Mammary epithelial cell (primary cell): Measurements from ENCODE around the gene LIMK2.

Experiments
- CTCF ChIP-seq, 2 donors: IDR thresholded peaks in 1 of 2; conservative IDR thresholded peaks in 1 of 2; 2 replicates each; pipeline ENCODE4 v1.5.1; 2011 to 2012; ENCODE audit warnings: inconsistent platforms in 2 of 2, low read length in 2 of 2, mild to moderate bottlenecking in 2 of 2, control low read depth in 1 of 2, low read depth in 1 of 2; ENCODE audit not compliant: insufficient read depth in 1 of 2; ENCODE audit errors: extremely low read depth in 1 of 2
- EZH2 ChIP-seq: IDR thresholded peaks from 2 replicates; pipeline ENCODE4 v1.6.1; 2012; ENCODE audit warnings: low read length, inconsistent platforms, borderline replicate concordance

DNA sequence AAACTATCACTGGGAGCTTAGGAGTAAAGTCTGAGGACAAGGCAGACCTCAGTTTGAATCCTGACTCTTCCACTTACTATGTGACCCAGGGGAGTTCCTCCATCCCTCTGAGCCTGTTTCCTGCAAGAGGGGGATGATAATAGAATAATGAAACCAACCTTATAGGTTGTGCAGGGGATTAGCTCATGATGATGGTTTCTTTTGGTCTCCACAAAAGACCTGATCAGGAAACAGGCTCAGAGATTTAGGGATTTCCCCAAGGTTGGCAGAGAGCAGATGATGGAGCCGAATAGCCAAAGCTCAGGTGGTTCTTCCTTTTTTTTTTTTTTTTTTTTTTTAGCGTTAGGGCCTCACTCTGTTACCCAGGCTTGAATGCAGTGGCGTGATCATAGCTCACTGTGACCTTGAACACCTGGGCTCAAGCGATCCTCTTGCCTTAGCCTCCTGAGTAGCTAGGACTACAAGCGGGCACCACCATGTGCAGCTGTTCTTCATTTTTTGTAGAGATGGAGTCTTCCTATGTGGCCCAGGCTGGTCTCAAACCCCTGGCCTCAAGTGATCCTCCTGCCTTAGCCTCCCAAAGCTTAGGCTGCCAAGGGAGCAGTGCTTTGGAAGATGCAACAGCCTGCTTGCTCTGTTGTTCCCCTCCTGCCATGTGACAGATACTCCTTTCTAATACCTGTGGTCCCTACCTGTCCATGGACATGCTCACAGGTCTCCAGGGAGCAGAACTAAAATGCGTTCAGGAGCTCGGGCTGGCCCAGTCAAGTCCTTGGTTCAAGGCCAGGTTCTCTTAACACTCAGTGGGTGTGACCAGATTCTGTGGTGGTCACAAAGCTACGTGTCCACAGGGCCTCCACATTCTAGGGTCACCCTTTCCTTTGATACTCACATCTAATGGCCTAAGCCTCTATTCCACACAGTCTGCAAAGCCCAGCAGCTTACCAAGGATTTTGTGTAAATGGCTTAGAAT, 111.8 kb downstream of the LIMK2 start:
- no peak for TF ChIP-seq CTCF (conservative IDR thresholded peaks at IDR 0.05 in 1 of 2, IDR thresholded peaks at IDR 0.05 in 1 of 2; ENCODE audit: extremely low read depth in 1 of 2, insufficient read depth in 1 of 2, low read depth in 1 of 2, low read length in 2 of 2)
- no peak for TF ChIP-seq EZH2
